CD4-positive, alpha-beta memory T cell (primary cell): Measurements from ENCODE around the gene LPP. TPM values are rescaled to one million over a fixed set of nuclear protein-coding genes. Genes with fewer than 3 reads are reported as not detected.

Experiments used
- CTCF ChIA-PET: fragments of 350-600 bp; sonication (Branson Sonifier 250); formaldehyde crosslinking; loops from one replicate; lab custom pipeline; 2021; ENCODE audit warnings: inconsistent platforms; ENCODE audit not compliant: partially characterized antibody; lab: Charles Lee
- POLR2A ChIA-PET: fragments of 350-600 bp; sonication (Branson Sonifier 250); formaldehyde crosslinking; loops from one replicate; lab custom pipeline; 2021; ENCODE audit not compliant: partially characterized antibody; lab: Charles Lee
- DNase-seq, 5 donors: peaks; one replicate each; pipeline versions ENCODE4 v3.0.0 to v3.0.0-alpha.2; 2020 to 2022; ENCODE audit warnings: mixed read lengths in 1 of 5
- H3K27ac ChIP-seq: one replicate; pipeline ENCODE4 v1.7.0; 2013; ENCODE audit warnings: low read depth, low read length
- H3K27me3 ChIP-seq: 2 replicates; pipeline ENCODE4 v1.7.0; 2013; ENCODE audit warnings: mild to moderate bottlenecking, low read length, moderate library complexity; ENCODE audit not compliant: insufficient read depth
- H3K36me3 ChIP-seq: 2 replicates; pipeline ENCODE4 v1.7.0; 2013; ENCODE audit warnings: mild to moderate bottlenecking, low read length, moderate library complexity; ENCODE audit not compliant: insufficient read depth
- H3K4me1 ChIP-seq: 2 replicates; pipeline ENCODE4 v1.7.0; 2013; ENCODE audit warnings: mild to moderate bottlenecking, low read length, moderate library complexity; ENCODE audit not compliant: insufficient read depth
- H3K4me3 ChIP-seq, 2 donors: one replicate each; pipeline ENCODE4 v1.7.0; 2013; ENCODE audit warnings: low read length in 2 of 2, mild to moderate bottlenecking in 1 of 2
- H3K9me3 ChIP-seq, 2 donors: one replicate each; pipeline ENCODE4 v1.7.0; 2013; ENCODE audit warnings: low read length in 2 of 2, control low read depth in 1 of 2; ENCODE audit not compliant: control insufficient read depth in 1 of 2
- H3K27ac Mint-ChIP-seq, 7 donors: one replicate each; pipeline ENCODE4 v1.8.0; 2020 to 2021; ENCODE audit warnings: mixed read lengths in 7 of 7, mild to moderate bottlenecking in 6 of 7, inconsistent platforms in 3 of 7, moderate library complexity in 3 of 7
- H3K27me3 Mint-ChIP-seq, 2 donors: one replicate each; pipeline ENCODE4 v1.8.0; 2020 to 2021; ENCODE audit warnings: mixed read lengths in 2 of 2
- H3K36me3 Mint-ChIP-seq, 2 donors: one replicate each; pipeline ENCODE4 v1.8.0; 2020 to 2021; ENCODE audit warnings: mixed read lengths in 2 of 2, inconsistent platforms in 1 of 2, mild to moderate bottlenecking in 1 of 2
- H3K4me1 Mint-ChIP-seq, 4 donors: one replicate each; pipeline ENCODE4 v1.8.0; 2020 to 2021; ENCODE audit warnings: mixed read lengths in 4 of 4, mild to moderate bottlenecking in 1 of 4
- H3K4me3 Mint-ChIP-seq, 8 donors: one replicate each; pipeline ENCODE4 v1.8.0; 2020 to 2021; ENCODE audit warnings: mixed read lengths in 8 of 8, mild to moderate bottlenecking in 7 of 8, moderate library complexity in 6 of 8, inconsistent platforms in 3 of 8
- H3K9me3 Mint-ChIP-seq, 8 donors: one replicate each; pipeline ENCODE4 v1.8.0; 2020 to 2021; ENCODE audit warnings: mixed read lengths in 8 of 8, mild to moderate bottlenecking in 5 of 8, inconsistent platforms in 3 of 8, moderate library complexity in 1 of 8
- intact Hi-C: fragments of 100-400 bp; cut with micrococcal nuclease; formaldehyde crosslinking; loops from one replicate; pipeline ENCODE4 v1.15.1; 2023
- polyA plus RNA-seq, 2 donors: library from polyadenylated mRNA; unstranded; fragments of 300-500 nt; fragmentation: Illumina TruSeq; gene quantifications; one replicate each; pipeline ENCODE4 v1.2.3, GENCODE V29; 2021
- total RNA-seq, 2 experiments: library from RNA; stranded (reverse); gene quantifications; one replicate each; pipeline ENCODE4 v1.2.3, GENCODE V29; 2021

Gene LPP
- total and polyA plus RNA-seq, 4 experiments from 2014 or later, result 10.4 to 27.2 (median 24.7) TPM

- no peak overlapping the region for H3K27ac Mint-ChIP-seq
- Histone ChIP-seq H3K9me3 (no peaks in the 10 kb centered on the region), H3K27me3 (no peaks in the 10 kb centered on the region), H3K27ac (no peak overlapping the region), H3K4me1 (no peaks in the 10 kb centered on the region), H3K4me3 (no peak overlapping the region), H3K36me3 (no peaks in the 10 kb centered on the region)
- no peak for DNase-seq
- H3K4me3 Mint-ChIP-seq, result no peak overlapping the region
- no peaks in the 10 kb centered on the region for H3K9me3 Mint-ChIP-seq
- peaks cover 13 to 27% of the 10 kb centered on the region in 2 donors for H3K36me3 Mint-ChIP-seq
- POLR2A ChIA-PET, result no interaction called here
- peaks cover 2 to 12% (median 5%) of the 10 kb centered on the region in 4 donors for H3K4me1 Mint-ChIP-seq
- CTCF ChIA-PET, result interaction anchor here (1.0 to 1.9 kb wide), 3 partner anchors 13 to 522 kb away, joined by 3 to 8 read pairs (median 4); no protein-coding TSS in a partner anchor
- no peaks in the 10 kb centered on the region for H3K27me3 Mint-ChIP-seq
- intact Hi-C loops, result no loop called here
These were observed 108.5 kb downstream of the LPP start for GRCh38 chr3:188262488-188262887.

GRCh38 chr3:188262913-188263683 lies 109.1 kb downstream of the LPP start:
- Mint-ChIP-seq H3K4me3 (no peak overlapping the region), H3K27me3 (no peaks in the 10 kb centered on the region), H3K27ac (no peak overlapping the region), H3K9me3 (no peaks in the 10 kb centered on the region), H3K4me1 (peaks cover 4 to 12% (median 8%) of the 10 kb centered on the region in 4 donors), H3K36me3 (peaks cover 13 to 28% of the 10 kb centered on the region in 2 donors)
- Histone ChIP-seq H3K27me3 (no peaks in the 10 kb centered on the region), H3K4me1 (no peaks in the 10 kb centered on the region), H3K36me3 (no peaks in the 10 kb centered on the region), H3K9me3 (no peaks in the 10 kb centered on the region), H3K27ac (no peak overlapping the region), H3K4me3 (no peak overlapping the region)
- intact Hi-C loops, result no loop called here
- ChIA-PET CTCF (interaction anchor here (1.0 to 1.9 kb wide), 3 partner anchors 14 to 523 kb away, joined by 3 to 8 read pairs (median 4); no protein-coding TSS in a partner anchor), POLR2A (no interaction called here)
- DNase-seq, result no peak

GRCh38 chr3:188264226-188265207 lies 110.6 kb downstream of the LPP start:
- Histone ChIP-seq H3K4me3 (no peak overlapping the region), H3K9me3 (no peaks in the 10 kb centered on the region), H3K36me3 (no peaks in the 10 kb centered on the region), H3K27me3 (no peaks in the 10 kb centered on the region), H3K27ac (no peak overlapping the region), H3K4me1 (no peaks in the 10 kb centered on the region)
- Mint-ChIP-seq H3K4me1 (peaks cover 4 to 15% (median 7%) of the 10 kb centered on the region in 4 donors), H3K36me3 (peaks cover 5 to 14% of the 10 kb centered on the region in 2 donors), H3K4me3 (no peak overlapping the region), H3K9me3 (no peaks in the 10 kb centered on the region), H3K27ac (no peak overlapping the region), H3K27me3 (no peaks in the 10 kb centered on the region)
- ChIA-PET POLR2A (no interaction called here), CTCF (interaction anchor here (1.3 to 1.9 kb wide), 2 partner anchors 10 to 524 kb away, joined by 4 to 8 read pairs; no protein-coding TSS in a partner anchor)
- intact Hi-C loops, result no loop called here
- no peak for DNase-seq

- Mint-ChIP-seq H3K4me1 (peaks cover 5 to 35% (median 16%) of the 10 kb centered on the region in 4 donors), H3K36me3 (peaks cover 5 to 20% of the 10 kb centered on the region in 2 donors), H3K27me3 (no peaks in the 10 kb centered on the region), H3K4me3 (no peak overlapping the region), H3K27ac (no peak overlapping the region), H3K9me3 (no peaks in the 10 kb centered on the region)
- no peaks in the 10 kb centered on the region for H3K9me3 ChIP-seq
- no peaks in the 10 kb centered on the region for H3K27me3 ChIP-seq
- ChIA-PET POLR2A (no interaction called here), CTCF (interaction anchor here (0.6 kb wide), 1 partner anchor 524 kb away, joined by 3 read pairs; no protein-coding TSS in a partner anchor)
- no peak overlapping the region for H3K4me3 ChIP-seq
- H3K27ac ChIP-seq, result no peak overlapping the region
- no peaks in the 10 kb centered on the region for H3K36me3 ChIP-seq
- no peaks in the 10 kb centered on the region for H3K4me1 ChIP-seq
- no peak for DNase-seq
- intact Hi-C loops, result no loop called here
These were observed 112.8 kb downstream of the LPP start for GRCh38 chr3:188266562-188267274.

- H3K27me3 Mint-ChIP-seq, result no peaks in the 10 kb centered on the region
These were observed 113.9 kb downstream of the LPP start for GRCh38 chr3:188267790-188268335.

GRCh38 chr3:188268336-188268735 lies 114.4 kb downstream of the LPP start:
- Histone ChIP-seq H3K36me3 (no peaks in the 10 kb centered on the region), H3K4me1 (no peaks in the 10 kb centered on the region), H3K9me3 (no peaks in the 10 kb centered on the region), H3K27me3 (no peaks in the 10 kb centered on the region), H3K27ac (no peak overlapping the region), H3K4me3 (no peak overlapping the region)
- ChIA-PET CTCF (interaction anchor here (0.7 kb wide), 1 partner anchor 528 kb away, joined by 3 read pairs; no protein-coding TSS in a partner anchor), POLR2A (no interaction called here)
- H3K27ac Mint-ChIP-seq, result no peak overlapping the region
- peaks cover 10 to 31% of the 10 kb centered on the region in 2 donors for H3K36me3 Mint-ChIP-seq
- H3K4me3 Mint-ChIP-seq, result no peak overlapping the region
- H3K9me3 Mint-ChIP-seq, result no peaks in the 10 kb centered on the region
- no peaks in the 10 kb centered on the region for H3K27me3 Mint-ChIP-seq
- intact Hi-C loops, result no loop called here
- peaks cover 5 to 32% (median 17%) of the 10 kb centered on the region in 4 donors for H3K4me1 Mint-ChIP-seq
- DNase-seq, result no peak

More at GRCh38 chr3:188267790-188268335, 113.9 kb downstream of the LPP start:
- intact Hi-C loops, result no loop called here
- no peak overlapping the region for H3K4me3 Mint-ChIP-seq
- H3K4me3 ChIP-seq, result no peak overlapping the region
- peaks cover 8 to 32% of the 10 kb centered on the region in 2 donors for H3K36me3 Mint-ChIP-seq
- H3K9me3 Mint-ChIP-seq, result no peaks in the 10 kb centered on the region
- H3K4me1 ChIP-seq, result no peaks in the 10 kb centered on the region
- no peak overlapping the region for H3K27ac ChIP-seq
- peak overlapping the region in 1 of 7 donors; percentile 49 for H3K27ac Mint-ChIP-seq
- no peaks in the 10 kb centered on the region for H3K27me3 ChIP-seq
- no peaks in the 10 kb centered on the region for H3K9me3 ChIP-seq
- ChIA-PET POLR2A (no interaction called here), CTCF (interaction anchor here (0.7 kb wide), 1 partner anchor 527 kb away, joined by 3 read pairs; no protein-coding TSS in a partner anchor)
- no peaks in the 10 kb centered on the region for H3K36me3 ChIP-seq
- peaks cover 5 to 32% (median 18%) of the 10 kb centered on the region in 4 donors for H3K4me1 Mint-ChIP-seq
- no peak for DNase-seq
